ENCODE data around the gene HBB. TPM values are rescaled to one million over a fixed set of nuclear protein-coding genes. Genes with fewer than 3 reads are reported as not detected.

Gene HBB
- total RNA-seq, 4 donors from 2014 or later, result 3.7 to 45.8 (median 15.2) TPM

DNA sequence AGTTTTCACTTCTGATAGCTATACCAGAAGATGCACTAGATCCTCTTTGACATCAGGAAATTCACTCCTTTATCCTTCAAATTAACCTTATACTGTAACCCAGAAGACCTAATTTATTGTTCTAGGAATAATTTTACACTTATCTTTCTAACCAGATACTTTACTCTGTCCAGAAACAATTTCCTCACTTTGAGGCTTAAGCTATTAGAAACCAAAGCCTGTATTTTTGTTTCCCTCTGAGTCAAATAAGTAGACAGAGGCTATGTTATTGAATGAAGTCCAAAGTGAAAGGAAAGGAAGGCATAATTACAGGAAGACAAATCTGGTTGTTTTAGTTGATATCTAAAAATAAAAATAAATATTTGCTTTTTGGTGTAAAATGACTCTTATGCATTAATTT, 28.6 kb downstream of the HBB start:
- DNase-seq (ENCODE audit: low spot score in 2 of 2), result no peak
- no peak overlapping the region for H3K27ac ChIP-seq
- no peak overlapping the region for H3K4me3 ChIP-seq
- H3K4me1 ChIP-seq, result no peaks in the 10 kb centered on the region
- no peaks in the 10 kb centered on the region for H3K36me3 ChIP-seq
- H3K9me3 ChIP-seq, result no peaks in the 10 kb centered on the region
- H3K27me3 ChIP-seq, result no peaks in the 10 kb centered on the region
- TF ChIP-seq EP300 (IDR thresholded peaks at IDR 0.05) (no peak), POLR2AphosphoS5 (IDR thresholded peaks at IDR 0.05) (no peak), POLR2A (IDR thresholded peaks at IDR 0.05) (no peak)
- TF ChIP-seq, protein P1, sequence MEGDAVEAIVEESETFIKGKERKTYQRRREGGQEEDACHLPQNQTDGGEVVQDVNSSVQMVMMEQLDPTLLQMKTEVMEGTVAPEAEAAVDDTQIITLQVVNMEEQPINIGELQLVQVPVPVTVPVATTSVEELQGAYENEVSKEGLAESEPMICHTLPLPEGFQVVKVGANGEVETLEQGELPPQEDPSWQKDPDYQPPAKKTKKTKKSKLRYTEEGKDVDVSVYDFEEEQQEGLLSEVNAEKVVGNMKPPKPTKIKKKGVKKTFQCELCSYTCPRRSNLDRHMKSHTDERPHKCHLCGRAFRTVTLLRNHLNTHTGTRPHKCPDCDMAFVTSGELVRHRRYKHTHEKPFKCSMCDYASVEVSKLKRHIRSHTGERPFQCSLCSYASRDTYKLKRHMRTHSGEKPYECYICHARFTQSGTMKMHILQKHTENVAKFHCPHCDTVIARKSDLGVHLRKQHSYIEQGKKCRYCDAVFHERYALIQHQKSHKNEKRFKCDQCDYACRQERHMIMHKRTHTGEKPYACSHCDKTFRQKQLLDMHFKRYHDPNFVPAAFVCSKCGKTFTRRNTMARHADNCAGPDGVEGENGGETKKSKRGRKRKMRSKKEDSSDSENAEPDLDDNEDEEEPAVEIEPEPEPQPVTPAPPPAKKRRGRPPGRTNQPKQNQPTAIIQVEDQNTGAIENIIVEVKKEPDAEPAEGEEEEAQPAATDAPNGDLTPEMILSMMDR (IDR thresholded peaks at IDR 0.05), result no peak

DNA sequence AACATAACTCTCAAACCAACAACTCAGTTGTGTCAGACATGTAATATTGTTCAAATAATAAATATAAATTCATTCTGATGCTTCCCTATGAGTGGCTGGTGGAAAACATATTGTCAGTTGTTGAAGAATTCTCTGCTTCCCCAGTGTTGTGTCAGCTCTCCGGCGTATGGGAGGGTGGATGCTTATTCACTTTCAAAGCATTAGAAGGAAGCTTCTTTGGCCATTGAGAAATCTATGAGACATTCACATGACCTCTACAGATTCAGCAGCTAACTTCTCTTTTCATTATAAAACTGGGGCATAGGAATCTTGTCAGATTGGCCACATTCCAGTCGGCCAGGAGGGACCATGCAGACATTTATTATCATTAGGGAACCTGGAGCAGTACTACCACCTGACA, 29.3 kb downstream of the HBB start:
- no peaks in the 10 kb centered on the region for H3K27me3 ChIP-seq
- TF ChIP-seq POLR2AphosphoS5 (IDR thresholded peaks at IDR 0.05) (no peak), POLR2A (IDR thresholded peaks at IDR 0.05) (no peak), EP300 (IDR thresholded peaks at IDR 0.05) (no peak)
- TF ChIP-seq, protein P1 (IDR thresholded peaks at IDR 0.05), result no peak
- DNase-seq (ENCODE audit: low spot score in 2 of 2), result no peak
- no peak overlapping the region for H3K27ac ChIP-seq
- no peak overlapping the region for H3K4me3 ChIP-seq
- no peaks in the 10 kb centered on the region for H3K4me1 ChIP-seq
- no peaks in the 10 kb centered on the region for H3K36me3 ChIP-seq
- WGBS, result 70% methylated on average over 3 of the region's 3 CpGs
- no peaks in the 10 kb centered on the region for H3K9me3 ChIP-seq

DNA sequence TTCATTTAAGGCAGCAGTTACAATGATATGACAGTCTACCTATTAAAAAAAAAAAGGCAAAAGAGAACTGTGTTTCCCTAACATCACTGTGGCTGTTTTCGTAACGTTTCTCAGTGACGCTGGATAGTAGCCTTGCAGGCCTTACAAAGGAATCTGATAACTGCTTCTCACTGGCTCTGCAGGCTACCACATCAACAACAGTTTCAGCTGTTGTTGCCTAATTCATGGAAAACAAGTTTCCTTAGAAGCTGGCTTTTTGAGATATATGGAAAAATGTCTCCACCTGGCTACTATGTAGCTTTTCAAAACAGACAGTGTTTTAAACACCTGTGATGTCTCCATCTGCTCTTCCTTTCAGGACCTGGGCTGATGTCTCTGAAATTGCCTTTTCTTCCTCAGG, 30.1 kb downstream of the HBB start:
- TF ChIP-seq POLR2AphosphoS5 (IDR thresholded peaks at IDR 0.05) (no peak), POLR2A (IDR thresholded peaks at IDR 0.05) (no peak), EP300 (IDR thresholded peaks at IDR 0.05) (no peak)
- TF ChIP-seq, protein P1 (IDR thresholded peaks at IDR 0.05), result no peak
- DNase-seq (ENCODE audit: low spot score in 2 of 2), result no peak
- H3K27me3 ChIP-seq, result no peaks in the 10 kb centered on the region
- H3K36me3 ChIP-seq, result no peaks in the 10 kb centered on the region
- H3K9me3 ChIP-seq, result no peaks in the 10 kb centered on the region
- WGBS, result 62% methylated on average over 3 of the region's 3 CpGs
- no peak overlapping the region for H3K27ac ChIP-seq
- no peaks in the 10 kb centered on the region for H3K4me1 ChIP-seq
- no peak overlapping the region for H3K4me3 ChIP-seq

DNA sequence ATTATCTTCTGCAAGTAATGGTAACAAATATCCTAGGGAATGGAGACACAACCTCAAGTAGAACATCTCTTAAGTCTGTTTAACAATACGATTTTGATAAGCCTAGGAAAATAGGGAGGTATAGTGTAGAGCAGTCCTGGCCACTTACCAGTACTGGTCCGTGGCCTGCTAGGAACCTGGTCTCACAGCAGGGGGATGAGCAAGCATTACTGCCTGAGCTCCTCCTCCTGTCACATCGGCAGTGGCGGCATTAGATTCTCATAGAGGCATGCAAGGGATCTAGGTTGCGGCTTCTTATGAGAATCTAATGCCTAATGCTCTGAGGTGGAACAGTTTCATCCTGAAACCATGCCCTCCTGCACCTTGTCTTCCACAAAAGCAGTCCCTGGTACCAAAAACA, 30.8 kb downstream of the HBB start:
- no peaks in the 10 kb centered on the region for H3K36me3 ChIP-seq
- no peaks in the 10 kb centered on the region for H3K4me1 ChIP-seq
- DNase-seq (ENCODE audit: low spot score in 2 of 2), result peak in 1 of 2 donors; percentile 76
- TF ChIP-seq EP300 (IDR thresholded peaks at IDR 0.05) (no peak), POLR2AphosphoS5 (IDR thresholded peaks at IDR 0.05) (no peak), POLR2A (IDR thresholded peaks at IDR 0.05) (no peak)
- TF ChIP-seq, protein P1 (IDR thresholded peaks at IDR 0.05), result no peak
- no peak overlapping the region for H3K27ac ChIP-seq
- 77% methylated on average over 5 of the region's 5 CpGs for WGBS
- H3K27me3 ChIP-seq, result no peaks in the 10 kb centered on the region
- no peaks in the 10 kb centered on the region for H3K9me3 ChIP-seq
- H3K4me3 ChIP-seq, result no peak overlapping the region

DNA sequence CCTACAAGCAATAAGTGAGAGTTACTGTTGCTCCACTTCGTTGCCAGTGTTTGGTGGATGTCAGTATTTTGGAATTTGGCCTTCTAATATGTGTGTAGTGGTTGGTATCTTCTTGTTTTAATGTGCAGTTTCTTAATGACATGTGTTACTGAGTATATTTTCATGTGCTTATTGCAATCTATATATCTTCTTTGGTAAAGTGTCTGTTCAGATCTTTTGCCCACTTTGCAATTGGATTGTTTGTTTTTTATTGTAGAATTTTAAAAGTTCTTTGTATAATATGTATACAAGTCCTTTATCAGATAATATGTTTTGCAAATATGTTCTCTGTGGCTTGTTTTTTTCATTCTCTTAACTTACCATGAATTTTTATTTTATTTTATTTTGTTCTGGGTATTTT, 34.1 kb downstream of the HBB start:
- TF ChIP-seq EP300 (IDR thresholded peaks at IDR 0.05) (no peak), POLR2AphosphoS5 (IDR thresholded peaks at IDR 0.05) (no peak), POLR2A (IDR thresholded peaks at IDR 0.05) (no peak)
- TF ChIP-seq, protein P1 (IDR thresholded peaks at IDR 0.05), result no peak
- Histone ChIP-seq H3K27me3 (no peaks in the 10 kb centered on the region), H3K4me3 (no peak overlapping the region), H3K4me1 (no peaks in the 10 kb centered on the region), H3K36me3 (no peaks in the 10 kb centered on the region), H3K27ac (no peak overlapping the region), H3K9me3 (no peaks in the 10 kb centered on the region)
- no peak for DNase-seq (ENCODE audit: low spot score in 2 of 2)
- WGBS, result 28% methylated on average over 1 of the region's 1 CpG

All from suprapubic skin (tissue), 4 donors.